GM19395 (cell line): ENCODE results near the gene R3HDM2.

Experiments
- ATAC-seq: cut with Tn5 transposase; IDR thresholded peaks from one replicate; pipeline ENCODE4 v1.9.1; 2021; ENCODE audit warnings: mild to moderate bottlenecking, moderate library complexity; ENCODE audit not compliant: unreplicated experiment

The R3HDM2 gene

GRCh38 chr12:57233357-57234232 lies 197.2 kb downstream of the R3HDM2 start:
- ATAC-seq = no peak

- ATAC-seq = no peak
Measured at GRCh38 chr12:57232156-57232756, 198.6 kb downstream of the R3HDM2 start.

GRCh38 chr12:57231276-57232021 lies 199.4 kb downstream of the R3HDM2 start:
- no peak for ATAC-seq

- no peak for ATAC-seq
Measured at GRCh38 chr12:57230381-57231155, 200.3 kb downstream of the R3HDM2 start.

- peak; percentile 65 for ATAC-seq
Measured at GRCh38 chr12:57229634-57230380, 201.0 kb downstream of the R3HDM2 start, which contains the start of gene SHMT2. SHMT2 (plus strand) TSS chr12:57229711; CDS start chr12:57229779, 68 bp downstream.

GRCh38 chr12:57229046-57229633 lies 201.7 kb downstream of the R3HDM2 start:
- ATAC-seq = peak; percentile 17

- ATAC-seq = no peak
Measured at GRCh38 chr12:57227315-57228115, 203.3 kb downstream of the R3HDM2 start.

- no peak for ATAC-seq
Measured at GRCh38 chr12:57226588-57227314, 204.1 kb downstream of the R3HDM2 start.

- ATAC-seq = no peak
Measured at GRCh38 chr12:57225680-57226210, 205.1 kb downstream of the R3HDM2 start.

GRCh38 chr12:57224973-57225679 lies 205.7 kb downstream of the R3HDM2 start:
- no peak for ATAC-seq

- no peak for ATAC-seq
Measured at GRCh38 chr12:57224278-57224972, 206.4 kb downstream of the R3HDM2 start.

GRCh38 chr12:57223191-57224165 lies 207.4 kb downstream of the R3HDM2 start:
- no peak for ATAC-seq

GRCh38 chr12:57222286-57223190 lies 208.3 kb downstream of the R3HDM2 start:
- ATAC-seq = no peak

- no peak for ATAC-seq
Measured at GRCh38 chr12:57221169-57221917, 209.5 kb downstream of the R3HDM2 start.
